ENCODE data around the gene LHX5.
"Not testable (repeated sequence)": the region's sequence is repeated elsewhere in the genome, so short reads cannot be mapped to it uniquely, and the experiment has no call there.

The LHX5 gene

DNA sequence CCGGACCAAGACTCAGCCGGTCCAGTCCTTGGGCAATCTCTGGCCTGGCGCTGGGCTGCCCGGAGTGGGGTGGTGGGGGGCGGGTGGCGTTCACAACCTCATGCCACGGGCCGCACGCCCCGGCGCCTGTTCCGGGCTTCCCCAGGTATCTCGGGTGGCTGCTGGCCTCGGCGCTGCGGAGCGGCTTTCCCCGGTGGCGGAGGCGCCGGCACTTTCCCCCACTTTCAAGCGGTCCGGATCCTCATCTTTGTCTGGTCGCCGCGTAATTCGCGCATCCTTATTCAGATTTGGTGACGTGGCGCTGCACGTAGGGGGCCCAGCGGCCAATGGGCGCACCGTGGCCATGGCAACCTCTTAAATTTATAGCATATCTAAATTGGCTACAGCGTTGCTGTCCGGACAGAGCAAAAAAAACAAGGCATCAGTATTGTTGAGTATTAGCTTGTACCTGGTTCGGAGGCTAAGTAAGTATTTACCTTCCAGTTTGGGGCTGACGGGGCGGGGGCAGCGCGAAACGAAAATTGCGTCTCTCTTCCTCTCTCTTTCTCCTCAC, at the start of gene LHX5:
Gene LHX5, minus strand, starts transcription at position 253 of the 553 bp plus-strand sequence. CDS start 373 bp downstream, outside the sequence.
- no peak for DNase-seq (ENCODE audit: low read depth, low spot score)

DNA sequence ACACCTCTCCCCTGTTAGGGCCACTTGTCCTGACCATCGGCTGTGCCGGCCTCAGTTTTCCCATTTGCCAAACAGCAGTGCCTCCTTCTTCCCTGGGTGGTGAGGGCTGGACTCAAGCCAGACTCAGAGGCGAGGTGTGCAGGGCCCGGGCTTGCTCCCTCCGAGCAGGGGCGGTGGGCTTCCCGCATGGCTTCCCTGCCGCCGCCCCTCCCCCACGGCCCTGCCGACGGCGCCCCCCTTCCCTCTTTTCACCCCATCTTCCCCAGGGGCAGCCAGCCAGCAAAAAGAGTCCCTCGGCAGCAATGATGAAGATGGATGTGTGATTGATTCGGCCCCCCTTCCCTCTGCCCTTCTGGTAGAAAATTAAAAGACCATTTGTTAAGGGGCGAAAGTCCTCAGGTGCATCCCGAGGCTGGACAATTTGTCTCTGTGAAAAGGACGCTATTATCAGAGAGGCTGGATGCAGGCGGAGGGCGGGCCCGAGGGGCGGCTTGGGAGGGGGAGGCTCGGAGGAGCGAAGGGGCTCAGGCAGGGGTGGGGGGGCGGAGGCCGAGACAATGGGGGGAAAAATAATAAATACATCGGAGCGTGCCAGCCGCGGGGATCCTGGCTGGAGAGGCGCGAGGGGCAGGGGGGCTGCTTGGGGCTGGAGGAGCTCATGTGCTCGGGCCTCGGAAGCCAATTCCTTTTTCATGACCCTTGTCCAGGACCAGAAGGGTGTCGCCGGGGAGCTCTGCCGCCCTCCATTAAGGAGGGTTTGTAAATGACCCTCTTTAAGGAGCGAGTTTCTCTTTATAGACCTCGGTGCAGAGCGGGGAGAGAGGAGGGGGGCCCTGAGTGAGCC, 48.0 kb upstream of the LHX5 start:
- DNase-seq (ENCODE audit: low read depth, low spot score), result no peak

DNA sequence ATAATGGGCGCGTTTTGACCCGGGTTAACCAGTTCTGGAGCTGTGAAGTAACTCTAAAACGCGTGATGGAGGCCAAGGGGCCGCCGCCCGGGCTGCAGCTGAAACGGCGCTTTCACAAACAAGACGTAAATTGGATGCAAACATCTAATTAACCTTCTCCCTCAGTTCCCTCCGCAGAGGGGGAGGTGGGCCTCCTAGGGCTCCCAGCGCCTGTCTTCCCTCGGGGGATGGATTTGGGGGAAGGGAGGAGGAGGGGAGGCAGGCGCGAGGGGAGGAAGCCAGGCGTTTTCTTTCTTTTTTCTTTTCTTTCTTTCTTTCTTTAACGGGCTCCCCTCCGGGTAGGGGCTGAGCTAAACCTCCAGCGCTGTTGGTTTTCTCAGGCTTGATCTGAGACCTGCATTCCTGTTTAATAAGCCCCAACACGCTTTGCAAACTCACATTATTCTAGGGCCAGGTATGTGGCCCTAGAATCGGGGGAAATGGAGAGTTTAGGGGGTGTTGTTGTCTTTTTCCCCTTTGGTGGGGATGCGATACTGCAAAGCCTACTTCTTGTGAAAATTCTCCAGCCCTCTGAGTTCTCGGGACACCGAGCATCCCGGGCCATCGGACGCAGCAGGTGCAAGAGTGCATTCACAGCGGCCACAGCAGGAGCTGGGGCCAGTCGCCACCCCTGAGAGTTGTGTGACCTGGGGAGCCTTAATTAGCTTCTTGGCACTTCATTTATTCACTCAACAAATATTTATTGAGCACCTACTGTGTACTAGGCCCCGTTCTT, 43.6 kb upstream of the LHX5 start:
- no peak for DNase-seq (ENCODE audit: low read depth, low spot score)

DNA sequence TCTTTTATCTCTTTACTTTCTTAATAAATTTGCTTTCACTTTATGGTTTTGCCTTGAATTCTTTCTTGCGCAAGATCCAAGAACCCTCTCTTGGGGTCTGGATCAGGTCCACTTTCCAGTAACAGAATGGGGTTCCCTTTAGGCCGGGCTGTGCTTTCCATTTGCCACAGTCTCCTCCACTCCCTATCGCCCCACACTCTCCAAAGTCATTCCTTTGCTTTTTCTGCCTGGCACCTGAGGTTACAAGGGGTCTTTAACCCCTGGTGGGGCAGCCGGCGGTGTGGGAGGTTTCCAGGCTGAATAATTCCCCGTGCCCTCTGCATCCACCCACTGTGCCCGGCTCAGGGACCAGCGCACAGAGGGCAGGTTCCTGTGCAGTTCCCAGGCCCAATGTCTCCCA, 42.9 kb upstream of the LHX5 start:
- DNase-seq (ENCODE audit: low read depth, low spot score), result no peak

DNA sequence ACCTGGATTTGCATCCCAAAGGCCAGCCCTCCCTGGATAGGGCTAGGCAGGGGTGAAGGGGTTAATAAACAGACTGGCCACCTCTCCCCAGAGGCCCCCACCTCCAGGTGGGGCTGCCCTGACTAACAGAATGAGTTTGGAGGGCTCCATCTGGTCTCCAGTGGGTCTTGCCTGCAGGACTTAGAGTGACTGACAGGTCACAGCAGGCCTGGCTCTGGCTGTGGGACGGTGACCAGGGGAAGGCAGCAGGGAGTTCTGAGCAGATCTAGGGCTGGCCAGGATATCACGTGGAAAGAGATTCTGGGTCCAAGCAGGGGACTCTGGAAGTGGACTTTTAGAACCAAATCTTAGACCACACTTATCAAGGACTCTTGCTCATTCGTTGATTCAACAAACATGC, 40.9 kb upstream of the LHX5 start:
- no peak for DNase-seq (ENCODE audit: low read depth, low spot score)

DNA sequence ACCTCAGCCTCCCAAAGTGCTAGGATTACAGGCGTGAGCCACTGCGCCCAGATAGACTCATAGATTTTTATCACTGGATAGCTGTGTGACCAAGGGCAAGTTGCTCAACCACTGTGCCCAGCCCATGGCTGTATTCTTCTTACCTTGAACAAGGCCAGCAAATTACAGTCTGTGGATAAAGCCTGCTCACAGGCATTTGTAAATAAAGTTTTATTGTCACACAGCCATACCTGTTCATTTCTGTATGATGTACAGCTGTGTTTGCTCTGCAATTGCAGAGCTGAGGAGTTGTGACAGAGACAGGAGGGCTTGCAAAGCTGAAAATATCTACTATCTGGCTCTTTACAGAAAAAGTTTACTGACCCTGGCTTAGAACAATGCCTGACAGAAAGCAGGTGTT, 35.2 kb upstream of the LHX5 start:
- no peak for DNase-seq (ENCODE audit: low read depth, low spot score)

DNA sequence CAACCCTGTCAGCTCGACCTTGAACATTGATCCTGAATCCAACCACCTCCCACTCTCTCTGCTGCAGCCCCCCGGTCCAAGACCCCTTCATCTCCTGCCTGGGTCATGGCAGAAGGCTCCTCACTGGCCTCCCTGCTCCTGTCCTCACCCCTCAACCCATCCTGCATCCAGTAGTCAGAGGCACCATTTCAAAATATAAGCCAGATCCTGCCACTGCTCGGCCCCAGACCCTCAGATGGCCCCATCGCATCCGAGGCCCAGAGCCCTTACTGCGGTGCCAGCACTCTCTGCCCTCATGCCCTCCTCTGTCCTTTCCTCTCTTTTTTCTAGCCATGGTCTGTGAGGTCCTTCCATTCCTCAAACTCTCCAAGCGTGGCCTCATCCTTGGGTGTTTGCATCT, 34.3 kb upstream of the LHX5 start:
- DNase-seq (ENCODE audit: low read depth, low spot score), result no peak

DNA sequence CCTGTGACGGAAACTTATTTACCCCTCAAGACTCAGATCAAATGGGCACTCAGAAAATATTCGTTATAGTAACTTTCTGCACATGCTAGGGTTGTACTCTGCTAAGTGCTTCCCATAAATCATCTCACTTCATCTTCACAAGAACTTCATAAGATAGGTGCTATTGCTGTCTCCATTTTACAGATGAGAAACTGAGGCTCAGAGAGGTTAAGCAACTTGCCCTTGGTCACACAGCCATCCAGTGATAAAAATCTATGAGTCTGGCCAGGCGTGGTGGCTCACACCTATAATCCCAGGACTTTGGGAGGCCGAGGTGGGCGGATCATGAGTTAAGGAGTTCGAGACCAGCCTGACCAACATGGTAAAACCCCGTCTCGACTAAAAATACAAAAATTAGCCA, 33.2 kb upstream of the LHX5 start:
- DNase-seq (ENCODE audit: low read depth, low spot score), result no peak

DNA sequence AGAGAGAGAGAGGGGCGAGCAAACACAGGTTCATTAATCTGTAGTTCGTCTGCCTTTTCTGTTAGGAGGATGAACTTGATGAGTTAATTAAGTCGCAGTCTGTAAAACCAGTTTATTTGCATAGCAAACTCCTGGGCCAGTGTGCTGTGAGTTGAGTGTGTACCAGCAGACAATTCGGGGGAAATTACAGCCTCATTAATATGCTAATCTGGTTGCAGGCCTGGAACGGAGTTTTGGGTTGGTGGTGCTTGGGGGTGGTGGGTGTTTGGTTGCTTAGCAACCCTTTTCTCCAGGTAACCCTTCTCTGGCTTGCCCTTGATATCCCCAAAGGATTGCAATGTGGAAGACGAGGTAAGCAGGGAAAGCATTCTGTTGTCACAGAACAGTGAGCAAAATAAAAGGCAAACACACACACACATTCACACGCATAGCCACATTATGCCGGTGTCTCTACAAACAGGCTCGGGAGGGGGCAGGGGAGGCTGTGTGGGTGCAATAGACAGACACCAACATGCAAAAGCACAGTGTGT, 29.2 kb upstream of the LHX5 start:
- no peak for DNase-seq (ENCODE audit: low read depth, low spot score)

DNA sequence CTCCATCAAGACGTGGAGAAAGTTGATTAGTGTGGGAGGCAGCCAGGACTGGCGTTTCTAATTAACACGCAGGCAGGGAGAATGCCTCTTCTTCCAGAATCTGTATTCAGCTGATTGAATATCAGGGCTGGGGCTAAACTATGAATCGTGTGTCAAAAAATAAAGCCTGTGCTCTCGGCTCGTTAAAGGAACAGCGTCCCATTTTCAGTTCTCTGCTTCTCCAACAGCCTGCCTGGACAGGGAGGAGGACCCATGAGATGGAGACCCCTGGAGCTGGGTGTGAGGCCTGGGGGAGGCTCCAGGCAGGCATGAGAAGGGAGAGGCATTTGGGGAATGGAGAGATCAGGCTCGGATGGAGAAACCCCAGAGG, 28.6 kb upstream of the LHX5 start:
- no peak for DNase-seq (ENCODE audit: low read depth, low spot score)

DNA sequence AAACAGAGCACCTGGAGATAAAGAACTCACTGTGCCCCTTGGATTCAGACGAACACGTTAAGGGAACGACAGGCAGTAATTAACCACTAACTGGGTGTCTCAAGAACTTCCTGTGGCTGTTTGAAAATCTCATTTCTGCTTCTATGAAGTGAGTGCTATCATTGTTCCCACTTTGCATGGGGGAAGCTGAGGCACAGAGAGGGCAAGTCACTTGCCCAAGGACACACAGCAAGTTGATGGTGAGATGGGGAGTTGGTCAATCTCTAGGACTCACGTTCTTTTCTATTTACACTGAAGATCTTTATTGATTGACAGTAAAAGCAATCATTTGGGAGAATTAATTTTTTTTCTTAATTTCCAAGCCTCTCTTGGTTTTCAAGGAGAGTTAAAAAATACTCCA, 26.8 kb upstream of the LHX5 start:
- no peak for DNase-seq (ENCODE audit: low read depth, low spot score)

DNA sequence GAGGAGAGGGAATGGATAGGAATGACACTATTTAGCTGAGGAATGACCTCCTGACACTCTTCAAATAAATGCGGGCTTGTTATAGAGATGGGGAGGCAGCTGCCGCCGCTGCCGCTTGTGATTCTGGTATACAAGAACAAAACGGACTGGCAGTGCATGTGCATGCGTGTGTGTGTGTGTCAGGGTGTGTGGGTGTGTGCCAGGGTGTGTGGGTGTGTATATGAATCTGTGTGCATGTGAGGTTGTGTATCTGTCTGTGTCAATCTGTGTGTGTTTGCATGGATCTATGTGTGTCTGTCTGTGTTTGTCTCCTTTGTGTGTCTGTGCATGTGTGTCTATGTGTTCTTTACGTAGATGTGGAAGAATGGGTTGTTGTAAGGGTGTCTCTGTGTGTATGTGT, 26.0 kb upstream of the LHX5 start:
- DNase-seq (ENCODE audit: low read depth, low spot score), result no peak

DNA sequence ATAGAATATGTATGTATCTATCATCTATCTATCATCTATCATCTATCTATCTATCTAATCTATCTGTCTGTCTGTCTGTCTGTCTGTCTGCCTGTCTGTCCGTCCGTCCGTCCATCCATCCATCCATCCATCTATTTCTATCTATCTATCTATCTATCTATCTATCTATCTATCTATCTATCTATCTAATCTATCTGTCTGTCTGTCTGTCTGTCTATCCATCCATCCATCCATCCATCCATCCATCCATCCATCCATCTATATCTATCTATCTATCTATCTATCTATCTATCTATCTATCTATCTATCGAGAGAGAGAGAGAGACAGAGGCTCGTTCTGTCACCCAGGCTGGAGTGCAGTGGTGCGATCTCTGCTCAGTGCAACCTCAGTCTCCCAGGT, 24.3 kb upstream of the LHX5 start:
- DNase-seq (ENCODE audit: low read depth, low spot score), result not testable (repeated sequence)

DNA sequence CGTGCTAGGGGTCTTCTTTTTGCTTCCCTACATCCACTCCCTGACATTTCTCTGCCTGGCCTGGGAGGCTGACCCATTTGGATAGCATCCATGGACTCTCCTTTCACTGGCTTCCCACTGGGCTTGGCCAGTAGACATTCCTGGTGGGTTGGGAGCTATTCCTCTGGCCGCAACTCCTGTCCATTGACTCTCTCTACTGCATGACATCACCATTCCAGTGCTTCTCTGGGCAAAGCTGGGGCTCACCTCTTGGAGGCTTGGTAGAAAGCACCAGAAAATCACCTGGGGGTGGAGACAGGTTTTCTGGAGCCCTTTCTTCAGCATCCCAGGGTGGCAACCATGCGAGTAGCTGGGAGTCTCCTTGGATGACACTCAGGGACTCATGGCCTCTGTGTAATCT, 16.7 kb upstream of the LHX5 start:
- DNase-seq (ENCODE audit: low read depth, low spot score), result no peak

DNA sequence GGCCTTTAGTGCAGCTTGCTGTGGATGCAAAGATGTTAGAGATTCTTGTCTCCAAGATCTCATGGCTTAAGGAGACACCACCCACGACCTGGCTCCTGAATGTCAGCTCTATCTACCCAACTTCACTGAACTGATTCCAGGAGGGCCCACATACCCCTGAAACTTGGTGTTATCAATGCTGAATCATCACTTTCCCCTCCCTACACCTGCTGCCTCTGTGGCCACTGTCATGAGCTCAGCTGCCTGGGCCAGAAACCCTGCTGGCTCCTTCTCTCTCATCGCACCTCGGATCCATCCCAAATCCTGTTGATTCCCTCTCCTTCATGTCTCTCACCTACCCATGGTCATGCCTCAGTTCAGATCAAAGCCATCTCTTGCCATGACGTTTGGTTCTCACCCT, 15.1 kb upstream of the LHX5 start:
- no peak for DNase-seq (ENCODE audit: low read depth, low spot score)

DNA sequence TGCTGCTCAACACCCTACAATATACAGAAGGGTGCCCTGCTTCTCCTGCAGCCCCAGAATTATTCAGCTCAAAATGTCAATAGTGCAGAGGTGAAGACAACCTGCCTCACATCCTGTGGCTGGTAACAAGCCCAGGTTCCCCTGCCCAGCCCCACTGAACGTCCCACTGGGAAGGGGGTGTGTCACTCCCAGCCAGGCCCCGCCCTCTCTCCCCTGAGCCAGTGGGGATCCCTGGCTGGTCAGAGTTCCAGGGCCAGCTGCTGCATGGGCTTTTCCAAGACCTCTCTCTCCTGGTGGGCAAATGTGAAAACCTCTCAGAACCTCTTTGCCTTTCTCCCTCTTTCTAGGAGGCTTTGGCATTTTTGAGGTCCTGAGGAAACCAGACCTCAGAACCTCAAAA, 13.7 kb upstream of the LHX5 start:
- DNase-seq (ENCODE audit: low read depth, low spot score), result no peak

DNA sequence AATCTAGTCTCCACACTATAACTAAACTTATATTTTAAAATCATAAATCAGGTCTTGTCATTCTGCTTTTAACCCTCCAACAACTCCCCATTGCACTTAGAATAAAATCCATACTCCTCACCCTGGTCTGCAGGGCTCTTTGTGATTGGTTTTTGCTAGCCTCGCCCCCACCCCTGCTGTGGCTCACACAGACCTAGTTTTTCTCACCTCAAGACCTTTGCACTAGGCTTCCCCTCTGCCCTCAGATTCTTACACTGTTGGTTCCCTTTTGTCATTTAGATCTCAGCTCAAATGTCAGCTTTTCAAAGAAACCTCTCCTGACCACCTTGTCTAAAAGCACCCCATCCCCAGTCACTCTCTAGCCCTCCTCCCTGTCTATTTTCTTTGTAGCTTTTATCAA, 10.7 kb upstream of the LHX5 start:
- DNase-seq (ENCODE audit: low read depth, low spot score), result no peak

DNA sequence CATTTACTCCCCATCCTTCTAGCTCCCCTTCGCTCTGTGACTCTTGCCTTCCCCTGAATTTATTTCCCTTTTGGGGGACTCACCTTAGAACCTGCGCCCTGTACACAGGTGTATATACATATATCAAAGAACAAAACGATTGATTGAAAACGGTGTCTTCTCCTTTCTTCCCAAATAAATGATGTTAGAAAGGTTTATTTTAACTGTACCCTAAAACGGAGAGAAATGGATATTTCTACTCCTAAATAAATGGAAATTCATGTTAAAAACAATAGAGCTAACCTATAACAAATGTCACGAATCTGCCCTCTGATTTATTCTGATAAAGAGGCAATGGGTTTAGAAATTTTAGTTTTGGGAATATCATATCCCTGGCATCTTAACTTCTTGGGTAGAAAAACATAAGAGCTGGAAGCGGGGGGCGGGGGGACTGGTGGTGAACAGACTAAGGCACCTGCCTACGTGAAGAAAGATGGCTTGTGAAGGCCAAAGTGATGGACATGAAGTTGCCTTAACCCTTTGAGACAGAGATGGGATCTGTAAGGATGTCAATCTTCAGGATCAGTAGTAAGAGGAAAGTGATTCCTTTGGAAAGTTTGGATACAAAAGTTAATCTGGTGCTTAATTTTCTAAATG, 8.8 kb upstream of the LHX5 start:
- DNase-seq (ENCODE audit: low read depth, low spot score), result no peak

DNA sequence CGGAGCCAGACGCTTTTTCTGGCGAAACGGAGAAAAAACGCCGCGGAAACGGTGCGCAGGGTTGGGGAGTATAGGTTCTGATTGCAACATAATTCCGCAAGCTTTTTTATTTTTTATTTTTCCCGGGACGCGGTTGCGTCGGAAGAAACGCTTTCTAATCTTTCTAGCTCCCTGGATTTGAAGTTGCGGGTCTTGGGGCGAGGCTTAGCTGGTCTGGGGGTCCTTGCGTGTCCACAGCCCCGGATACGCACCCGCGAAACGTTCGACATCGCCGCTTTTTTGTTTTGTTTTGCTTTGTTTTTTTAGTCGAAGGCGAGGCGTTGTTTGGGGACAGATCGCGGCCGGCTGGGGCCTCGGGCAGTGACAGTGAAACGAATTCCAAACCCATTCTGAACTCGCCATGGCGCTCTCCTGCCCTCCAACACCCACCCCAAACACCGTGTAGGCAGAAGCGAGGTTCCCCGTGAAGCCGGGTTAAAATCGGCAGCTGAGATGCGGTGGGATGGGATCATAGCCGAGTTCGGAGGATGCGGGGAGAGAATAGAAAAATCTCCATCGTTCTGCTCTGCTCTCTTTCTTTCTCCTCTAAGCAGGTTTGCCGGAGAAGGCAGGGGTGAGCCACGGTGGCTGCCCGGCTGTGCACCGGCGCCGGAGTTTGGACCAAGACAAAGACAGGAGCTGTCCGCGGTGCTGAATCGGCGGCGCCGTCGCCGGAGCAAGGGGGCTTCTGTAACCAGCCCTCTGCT, 8.1 kb upstream of the LHX5 start:
- no peak for DNase-seq (ENCODE audit: low read depth, low spot score)

DNA sequence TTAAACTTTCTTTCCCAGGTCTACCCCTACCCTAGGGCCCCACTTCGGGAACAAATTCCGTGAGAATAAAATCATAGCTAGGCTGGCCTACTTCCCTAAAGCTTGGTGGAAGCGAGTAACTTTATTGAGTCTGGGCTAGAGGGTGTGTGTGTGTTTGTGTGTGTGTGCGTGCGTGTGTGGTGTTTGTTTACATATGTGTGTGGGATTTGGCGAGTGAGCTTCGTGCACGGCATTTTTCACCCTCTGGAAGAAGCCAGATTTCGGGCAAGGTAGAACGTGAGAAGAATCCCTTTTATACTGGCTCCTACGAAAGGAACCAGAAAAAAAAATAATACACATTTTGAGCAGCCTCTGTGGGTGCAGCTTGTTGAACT, 7.5 kb upstream of the LHX5 start:
- DNase-seq (ENCODE audit: low read depth, low spot score), result no peak

DNA sequence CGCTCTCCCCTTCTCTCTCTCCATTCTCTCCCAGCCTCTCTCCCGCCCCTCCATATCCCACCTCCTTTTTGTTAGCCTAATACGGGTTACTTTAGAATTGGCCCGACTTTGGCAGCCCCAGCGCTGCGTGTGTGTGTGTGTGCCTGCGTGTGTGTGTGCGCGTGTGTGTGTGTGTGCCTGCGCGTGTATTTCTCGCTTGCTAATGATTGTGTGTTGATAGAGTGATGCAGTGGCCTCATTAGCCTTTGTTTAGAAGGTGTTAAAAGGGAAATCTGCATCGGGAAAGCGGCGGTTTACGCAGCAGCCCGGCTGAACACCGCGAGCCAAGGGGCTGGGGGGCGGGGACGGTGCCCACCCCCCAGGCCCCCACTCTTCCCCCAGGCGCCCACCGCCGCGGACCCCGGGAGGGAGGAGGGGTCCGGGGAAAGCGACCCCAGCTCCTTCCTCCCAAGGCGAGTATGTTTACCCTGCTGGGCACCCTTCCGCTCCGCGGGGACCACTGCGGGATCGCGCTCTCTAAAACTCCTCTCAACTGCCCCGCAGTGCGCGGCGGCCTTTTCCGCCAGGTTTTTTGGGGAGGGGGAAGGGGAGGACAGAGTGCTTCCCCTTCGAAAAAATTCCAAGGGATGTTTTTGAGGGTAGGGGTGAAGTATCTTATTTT, 6.8 kb upstream of the LHX5 start:
- DNase-seq (ENCODE audit: low read depth, low spot score), result no peak

Data from activated naive CD8-positive, alpha-beta T cell treated with anti-CD3 and anti-CD28 coated beads, Interleukin-2, amount 50 U/mL, for 16 hours (primary cell).